GM20431 (cell line): ENCODE measurements around the gene CELSR2.
"Not testable (repeated sequence)": the region's sequence is repeated elsewhere in the genome, so short reads cannot be mapped to it uniquely, and the experiment has no call there.

Experiments
- in situ Hi-C: fragments of 300-500 bp; cut with MseI, MboI; formaldehyde crosslinking; loops from one replicate; pipeline ENCODE4 v1.15.0; 2020; ENCODE audit warnings: low sequenced_read_pairs; ENCODE audit not compliant: unreplicated experiment

Gene CELSR2, protein sequence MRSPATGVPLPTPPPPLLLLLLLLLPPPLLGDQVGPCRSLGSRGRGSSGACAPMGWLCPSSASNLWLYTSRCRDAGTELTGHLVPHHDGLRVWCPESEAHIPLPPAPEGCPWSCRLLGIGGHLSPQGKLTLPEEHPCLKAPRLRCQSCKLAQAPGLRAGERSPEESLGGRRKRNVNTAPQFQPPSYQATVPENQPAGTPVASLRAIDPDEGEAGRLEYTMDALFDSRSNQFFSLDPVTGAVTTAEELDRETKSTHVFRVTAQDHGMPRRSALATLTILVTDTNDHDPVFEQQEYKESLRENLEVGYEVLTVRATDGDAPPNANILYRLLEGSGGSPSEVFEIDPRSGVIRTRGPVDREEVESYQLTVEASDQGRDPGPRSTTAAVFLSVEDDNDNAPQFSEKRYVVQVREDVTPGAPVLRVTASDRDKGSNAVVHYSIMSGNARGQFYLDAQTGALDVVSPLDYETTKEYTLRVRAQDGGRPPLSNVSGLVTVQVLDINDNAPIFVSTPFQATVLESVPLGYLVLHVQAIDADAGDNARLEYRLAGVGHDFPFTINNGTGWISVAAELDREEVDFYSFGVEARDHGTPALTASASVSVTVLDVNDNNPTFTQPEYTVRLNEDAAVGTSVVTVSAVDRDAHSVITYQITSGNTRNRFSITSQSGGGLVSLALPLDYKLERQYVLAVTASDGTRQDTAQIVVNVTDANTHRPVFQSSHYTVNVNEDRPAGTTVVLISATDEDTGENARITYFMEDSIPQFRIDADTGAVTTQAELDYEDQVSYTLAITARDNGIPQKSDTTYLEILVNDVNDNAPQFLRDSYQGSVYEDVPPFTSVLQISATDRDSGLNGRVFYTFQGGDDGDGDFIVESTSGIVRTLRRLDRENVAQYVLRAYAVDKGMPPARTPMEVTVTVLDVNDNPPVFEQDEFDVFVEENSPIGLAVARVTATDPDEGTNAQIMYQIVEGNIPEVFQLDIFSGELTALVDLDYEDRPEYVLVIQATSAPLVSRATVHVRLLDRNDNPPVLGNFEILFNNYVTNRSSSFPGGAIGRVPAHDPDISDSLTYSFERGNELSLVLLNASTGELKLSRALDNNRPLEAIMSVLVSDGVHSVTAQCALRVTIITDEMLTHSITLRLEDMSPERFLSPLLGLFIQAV (N-terminal part only)

DNA sequence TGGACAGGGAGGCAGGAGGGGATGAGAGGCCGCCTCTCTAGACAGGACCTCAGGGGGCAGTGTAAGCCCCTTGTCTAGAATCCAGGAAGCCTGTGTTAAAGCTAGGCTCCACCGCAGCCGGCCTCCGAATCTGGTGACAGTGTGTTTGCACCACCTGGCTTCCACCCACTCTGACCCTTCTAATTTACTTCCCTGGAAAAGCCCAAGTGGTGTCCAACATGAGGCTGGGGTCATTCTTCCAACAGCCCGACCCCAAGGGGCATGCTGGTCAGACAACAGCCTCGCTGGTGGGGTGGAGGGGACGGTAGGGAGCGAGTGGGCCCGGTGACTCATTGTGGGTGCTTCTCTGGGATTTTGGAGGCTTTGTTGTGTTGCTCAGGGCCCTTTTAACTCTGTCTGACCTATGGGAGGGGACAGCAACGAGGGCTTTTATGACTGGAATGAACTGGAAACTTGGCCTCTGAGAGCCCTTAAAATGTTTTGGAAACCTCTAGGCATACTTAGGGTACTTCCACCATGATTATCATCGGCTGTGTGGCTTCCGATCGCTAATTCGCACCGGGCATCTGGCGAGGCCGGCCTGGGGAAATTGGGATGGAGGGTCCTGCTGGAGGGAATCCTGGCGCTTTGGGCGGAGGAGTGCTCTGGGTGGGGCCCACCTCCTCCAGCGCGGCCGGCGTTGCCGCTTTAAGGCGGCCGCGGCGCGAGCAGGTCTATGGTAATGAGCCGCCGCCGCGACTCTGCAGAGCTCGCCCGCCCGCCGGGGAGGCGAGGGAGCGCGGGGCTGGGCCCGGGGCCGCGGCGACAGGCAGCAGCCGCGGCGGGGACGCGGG is at the start of gene CELSR2:
CELSR2 (plus strand) TSS at position 743 of the 833 bp plus-strand sequence. CDS start 541 bp downstream, outside the sequence.
- in situ Hi-C loops = no loop called here

DNA sequence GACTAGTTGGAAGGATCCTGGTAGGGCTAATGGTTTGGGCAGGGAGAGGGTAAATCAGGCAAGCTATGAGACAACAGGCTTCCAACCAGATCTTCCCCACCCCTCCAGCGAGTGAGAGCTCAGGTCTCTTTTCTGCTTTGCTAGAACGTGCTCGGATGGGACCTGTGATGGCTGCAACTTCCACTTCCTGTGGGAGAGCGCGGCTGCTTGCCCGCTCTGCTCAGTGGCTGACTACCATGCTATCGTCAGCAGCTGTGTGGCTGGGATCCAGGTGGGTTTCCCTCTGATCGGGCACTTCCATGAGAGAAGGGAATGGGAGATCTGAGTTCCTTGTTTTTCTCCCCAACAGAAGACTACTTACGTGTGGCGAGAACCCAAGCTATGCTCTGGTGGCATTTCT is 49.6 kb upstream of the CELSR2 start:
- in situ Hi-C loops = no loop called here

DNA sequence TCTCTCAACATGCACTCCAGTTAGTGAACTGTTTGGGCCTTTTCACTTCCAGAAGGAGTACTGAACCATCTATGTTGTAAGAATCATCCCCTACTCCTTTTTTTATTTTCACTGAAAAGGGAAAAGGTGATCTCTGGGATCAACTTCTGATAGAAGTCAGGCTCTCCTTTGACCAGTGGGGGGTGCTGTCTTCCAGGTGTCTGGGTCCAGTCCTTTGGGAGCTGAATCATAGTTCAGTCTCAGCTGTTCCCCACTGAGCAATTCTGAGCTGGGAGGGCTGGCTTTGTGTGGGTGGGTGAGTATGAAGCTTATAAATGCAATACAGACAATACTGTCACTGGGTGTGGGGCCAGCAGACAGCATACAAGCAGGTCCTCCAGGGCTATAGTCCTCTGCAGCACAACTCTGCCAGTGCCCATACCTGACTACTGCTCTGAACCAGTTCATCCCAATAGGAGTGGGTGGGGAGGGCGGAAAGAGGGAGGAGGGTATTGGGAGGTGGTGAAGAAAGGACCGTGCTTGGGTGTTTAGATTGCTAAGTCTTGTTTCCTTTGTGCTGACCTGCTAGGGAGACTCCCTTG is 48.1 kb upstream of the CELSR2 start:
- in situ Hi-C loops = no loop called here

DNA sequence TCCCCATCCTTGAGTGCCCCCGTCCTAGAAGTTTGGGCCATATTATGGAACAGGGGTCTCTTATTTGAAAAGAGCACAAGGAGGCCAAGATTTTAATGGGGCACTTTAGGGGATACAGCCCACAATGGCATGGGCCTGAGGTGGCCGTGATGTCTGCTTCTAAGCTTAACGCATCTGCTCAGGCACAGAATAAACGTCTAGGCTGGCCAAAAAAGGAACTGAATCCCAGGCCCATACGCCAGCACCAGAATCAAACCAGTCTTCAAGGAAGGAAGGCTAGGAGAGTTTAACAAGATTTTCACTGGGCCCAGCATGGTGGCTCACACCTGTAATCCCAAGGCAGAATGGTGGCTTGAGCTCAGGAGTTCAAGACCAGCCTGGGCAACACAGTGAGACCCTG is 44.9 kb upstream of the CELSR2 start:
- in situ Hi-C loops = no loop called here

DNA sequence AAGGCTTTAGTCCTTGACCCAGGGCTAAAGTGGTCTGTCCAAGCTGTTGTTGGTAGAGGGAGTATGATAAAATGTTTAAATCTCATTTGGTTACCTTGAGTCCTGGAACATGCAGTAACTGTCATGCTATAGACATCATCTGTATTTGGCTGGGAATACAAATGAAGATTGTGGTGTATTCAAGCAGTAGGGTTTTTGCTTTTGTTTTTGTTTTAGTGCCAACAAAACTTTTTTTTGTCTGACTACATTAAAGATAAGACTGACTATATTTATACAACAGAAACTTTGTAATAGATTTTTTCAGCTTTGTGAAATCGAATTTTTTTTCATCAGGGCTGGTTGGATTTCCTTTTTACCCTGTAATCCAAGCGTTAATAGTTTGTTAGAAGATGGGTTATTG is 43.0 kb upstream of the CELSR2 start:
- in situ Hi-C loops = no loop called here

DNA sequence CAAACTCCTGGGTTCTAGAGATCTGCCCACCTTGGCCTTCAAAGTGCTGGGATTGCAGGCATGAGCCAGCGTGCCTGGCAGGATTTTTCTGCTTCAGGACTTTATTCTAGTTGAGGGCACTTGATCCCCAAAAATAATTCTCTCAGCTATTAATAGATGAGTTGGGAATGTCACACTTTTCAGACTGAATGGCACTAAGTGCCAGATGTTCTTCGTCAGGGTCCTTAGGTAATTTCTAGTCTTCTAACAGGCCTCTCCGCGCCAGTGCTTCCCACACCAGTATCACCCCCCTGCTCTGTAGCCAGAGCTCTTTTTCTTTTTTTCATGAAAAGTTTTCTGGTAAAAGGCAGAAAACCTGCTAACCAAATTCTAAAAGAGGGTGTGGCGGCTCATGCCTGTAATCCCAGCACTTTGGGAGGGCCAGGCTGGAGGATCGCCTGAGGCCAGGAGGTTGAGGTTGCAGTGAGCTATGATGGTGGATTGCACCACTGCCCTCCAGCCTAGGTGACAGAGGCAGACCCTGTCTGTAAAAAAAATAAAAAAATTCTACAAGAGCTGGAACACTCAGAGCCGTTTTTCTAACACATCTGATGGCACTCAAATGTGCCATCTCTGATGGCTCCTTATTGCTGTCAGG is 41.8 kb upstream of the CELSR2 start:
- in situ Hi-C loops = no loop called here

DNA sequence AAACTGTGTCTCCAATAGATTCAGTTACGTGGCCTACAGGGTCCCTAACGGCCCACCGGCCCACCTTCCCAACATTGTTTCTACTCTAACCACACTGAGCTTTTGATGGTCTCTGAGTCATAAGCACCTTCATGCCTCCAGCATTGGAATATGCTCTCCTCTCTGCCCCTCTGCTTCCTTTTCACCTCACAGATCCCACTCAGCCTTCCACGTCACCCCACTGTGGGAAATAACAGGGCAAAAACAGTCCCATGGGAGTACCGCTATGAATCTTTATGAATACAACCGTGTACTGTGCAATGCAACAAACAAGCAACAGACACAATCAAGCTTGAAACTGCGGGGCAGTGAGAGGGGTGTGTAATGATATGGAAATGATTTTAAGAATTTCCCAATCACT is 40.9 kb upstream of the CELSR2 start:
- in situ Hi-C loops = no loop called here

DNA sequence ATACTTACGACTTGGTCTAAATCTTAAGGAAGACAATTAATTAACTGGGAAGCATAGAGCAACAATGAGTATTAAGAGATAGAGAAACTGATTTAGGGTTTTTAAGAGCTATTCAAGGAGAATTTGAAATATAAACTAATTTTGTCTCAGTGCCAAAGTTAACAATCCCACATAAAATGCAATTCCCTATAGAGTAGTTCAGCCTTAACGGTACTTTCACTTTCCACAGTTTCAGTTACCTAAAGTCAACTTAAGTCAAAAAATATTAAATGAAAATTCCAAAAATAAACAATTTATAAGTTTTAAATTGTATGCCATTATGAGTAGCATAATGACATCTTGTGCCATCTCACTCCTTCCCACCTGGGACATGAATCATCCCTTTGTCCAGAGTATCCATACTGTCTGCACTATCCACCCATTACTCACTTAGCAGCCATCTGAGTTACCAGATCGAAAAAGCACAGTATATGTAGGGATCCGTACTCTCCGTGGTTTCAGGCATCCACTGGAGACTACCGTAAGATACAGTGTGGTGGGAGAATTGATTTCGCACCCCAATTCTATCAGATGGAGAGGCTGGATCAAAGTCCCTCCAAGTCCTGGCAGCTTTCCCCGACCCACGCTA is 40.4 kb upstream of the CELSR2 start:
- in situ Hi-C loops = no loop called here

DNA sequence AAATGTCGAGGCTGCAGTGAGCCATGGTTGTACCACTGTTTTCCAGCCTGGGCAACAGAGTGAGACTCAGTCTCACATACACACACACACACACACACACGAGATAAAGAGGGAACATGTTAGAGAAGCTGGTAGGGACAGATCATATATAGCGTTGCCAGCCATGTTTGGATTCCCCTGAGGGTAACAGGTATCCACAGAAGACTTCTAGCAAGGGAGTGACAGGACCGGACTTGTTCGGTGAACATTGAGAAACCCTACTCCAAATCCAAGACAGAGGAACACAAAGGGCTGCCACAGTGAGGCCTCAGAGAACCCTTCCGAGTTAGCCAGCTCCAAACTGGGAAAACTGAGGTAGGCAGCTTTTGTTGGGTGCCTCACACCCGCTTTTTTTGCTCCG is 39.3 kb upstream of the CELSR2 start:
- in situ Hi-C loops = no loop called here

DNA sequence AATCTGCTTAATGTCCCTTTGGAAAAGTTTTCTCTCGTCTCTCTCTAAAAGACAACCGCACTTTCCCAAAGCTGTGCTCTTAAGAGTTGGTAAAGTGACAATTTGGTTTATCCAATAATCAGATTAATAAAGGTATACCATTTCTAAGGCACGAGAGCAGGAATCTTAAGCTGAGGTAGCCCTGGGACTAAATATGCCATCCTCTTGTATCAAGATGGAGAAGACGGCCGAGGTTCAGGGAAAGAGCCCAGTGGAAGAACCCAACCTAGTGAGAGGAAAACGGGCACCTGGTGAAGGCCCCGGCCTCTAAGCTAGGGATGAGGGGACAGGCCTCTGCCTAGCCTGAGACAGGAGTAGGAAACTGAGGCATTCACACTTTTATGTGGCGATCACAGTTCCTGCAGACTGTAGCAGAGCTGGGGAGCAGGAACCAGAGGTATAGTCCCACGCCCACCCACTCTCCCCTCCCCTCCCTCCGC is 36.0 kb upstream of the CELSR2 start:
- in situ Hi-C loops = no loop called here

DNA sequence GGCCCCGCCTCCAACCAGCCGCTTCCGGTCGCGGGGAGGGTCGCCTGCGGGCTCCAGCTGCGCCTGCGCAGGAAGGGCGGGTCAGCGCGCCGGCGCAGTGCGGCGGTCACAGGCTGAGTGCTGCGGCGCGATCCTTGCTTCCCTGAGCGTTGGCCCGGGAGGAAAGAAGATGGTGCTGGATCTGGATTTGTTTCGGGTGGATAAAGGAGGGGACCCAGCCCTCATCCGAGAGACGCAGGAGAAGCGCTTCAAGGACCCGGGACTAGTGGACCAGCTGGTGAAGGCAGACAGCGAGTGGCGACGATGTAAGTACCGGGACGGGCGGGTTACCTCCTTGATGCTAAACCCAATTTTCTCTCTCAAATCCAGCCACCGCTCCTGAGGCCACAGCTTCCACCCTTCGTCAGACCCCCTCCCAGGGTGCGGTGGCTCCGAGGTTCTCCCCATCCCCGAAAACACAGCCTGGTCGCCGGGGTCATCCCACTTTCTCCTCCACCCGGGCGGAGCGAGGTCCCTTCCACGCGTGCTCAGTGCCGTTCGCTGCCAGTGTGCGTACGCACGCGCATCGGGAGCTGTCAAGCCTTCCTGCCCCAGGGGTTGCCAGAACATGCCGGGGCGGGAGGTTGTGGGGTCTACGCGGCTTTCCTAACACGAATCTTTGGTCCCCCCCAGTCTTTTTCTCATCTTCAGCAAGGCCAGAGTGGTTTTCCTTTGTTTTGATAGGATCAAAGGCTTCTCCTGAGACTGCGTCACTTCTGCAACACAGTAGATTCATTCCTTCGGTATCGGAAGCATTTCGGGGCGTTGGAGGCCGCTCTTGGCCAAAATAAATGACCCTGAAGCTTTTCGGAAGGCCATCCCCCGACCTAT is 35.3 kb upstream of the CELSR2 start, which contains the start of gene SARS1:
SARS1 (plus strand) TSS at position 95 of the 870 bp plus-strand sequence; CDS start at position 170, 75 bp downstream.
- in situ Hi-C loops = no loop called here

DNA sequence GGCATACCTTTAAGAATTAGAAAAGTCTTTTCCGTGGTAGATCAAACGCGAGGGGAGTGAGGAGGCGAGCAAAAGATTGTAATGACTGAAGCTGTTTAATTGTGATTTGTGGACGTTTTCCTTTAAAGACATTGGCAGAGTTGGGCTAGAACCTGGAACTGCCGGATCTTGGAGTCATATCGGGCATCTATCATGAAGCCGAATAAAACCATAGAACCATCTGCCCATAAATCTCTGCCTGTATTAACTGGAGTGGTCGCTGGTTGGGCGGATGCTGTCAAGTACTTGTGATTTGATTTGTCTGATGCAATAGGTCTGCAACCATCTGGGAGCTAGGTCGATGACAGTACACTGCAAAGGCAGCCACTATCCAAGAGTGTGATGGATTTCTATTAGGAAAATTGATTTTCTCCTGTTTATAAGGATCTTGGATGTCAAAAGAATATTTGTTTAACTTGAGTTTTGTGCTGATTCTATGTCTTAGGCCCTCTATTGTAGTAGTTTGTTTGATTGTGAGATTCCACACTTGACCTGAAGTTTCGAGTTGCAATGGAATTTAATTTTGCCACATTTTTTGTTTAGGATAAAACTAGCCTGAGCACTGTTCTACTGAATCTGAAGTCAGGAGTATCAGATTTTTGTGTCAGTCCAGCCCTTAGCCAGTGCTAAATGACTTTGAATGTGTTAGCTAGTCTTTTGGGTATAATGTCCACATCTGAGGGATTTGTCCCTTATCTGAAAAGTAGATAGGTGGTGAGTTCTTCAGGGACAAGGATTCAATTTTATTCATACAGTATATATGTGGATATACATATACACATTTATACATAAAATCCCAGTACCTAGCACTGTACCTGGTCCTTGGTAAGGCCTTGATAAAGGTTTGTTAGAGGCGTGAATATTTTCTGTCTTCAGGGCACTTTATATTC is 34.4 kb upstream of the CELSR2 start:
- in situ Hi-C loops = no loop called here

DNA sequence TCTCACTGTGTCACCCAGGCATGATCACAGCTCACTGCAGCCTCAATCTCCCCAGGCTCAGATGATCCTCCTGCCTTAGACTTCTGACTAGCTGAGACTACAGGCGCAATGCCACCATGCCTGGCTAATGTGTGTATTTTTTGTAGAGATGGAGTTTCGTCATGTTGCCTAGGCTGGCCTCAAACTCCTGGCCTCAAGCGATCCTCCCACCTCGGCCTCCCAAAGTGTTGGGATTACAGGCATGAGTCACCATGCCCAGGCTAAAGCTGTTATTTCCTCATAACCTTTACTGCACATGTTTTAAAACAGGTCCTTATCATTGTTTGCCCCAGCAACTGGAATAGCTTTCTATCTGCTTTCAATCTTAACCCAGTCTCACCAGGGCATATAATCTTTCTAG is 32.7 kb upstream of the CELSR2 start:
- in situ Hi-C loops = no loop called here

DNA sequence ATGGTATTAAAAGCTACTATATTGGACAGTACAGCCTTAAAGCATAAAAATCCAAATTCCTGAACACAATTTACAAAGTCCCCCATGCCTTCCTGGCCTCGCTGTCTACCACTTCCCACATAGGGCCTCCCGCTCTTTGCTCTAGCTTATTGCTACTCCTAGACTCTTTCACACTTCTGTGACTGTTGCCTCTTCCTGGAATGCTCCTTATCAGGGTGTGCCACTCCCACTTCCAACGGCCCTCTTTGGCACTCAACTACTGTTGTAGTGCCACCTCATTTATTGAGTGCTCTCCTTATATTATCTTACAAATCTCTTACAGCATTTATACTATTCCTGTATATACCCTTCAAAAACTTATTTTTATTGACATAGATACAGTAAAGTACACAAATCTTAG is 30.8 kb upstream of the CELSR2 start:
- in situ Hi-C loops = no loop called here

DNA sequence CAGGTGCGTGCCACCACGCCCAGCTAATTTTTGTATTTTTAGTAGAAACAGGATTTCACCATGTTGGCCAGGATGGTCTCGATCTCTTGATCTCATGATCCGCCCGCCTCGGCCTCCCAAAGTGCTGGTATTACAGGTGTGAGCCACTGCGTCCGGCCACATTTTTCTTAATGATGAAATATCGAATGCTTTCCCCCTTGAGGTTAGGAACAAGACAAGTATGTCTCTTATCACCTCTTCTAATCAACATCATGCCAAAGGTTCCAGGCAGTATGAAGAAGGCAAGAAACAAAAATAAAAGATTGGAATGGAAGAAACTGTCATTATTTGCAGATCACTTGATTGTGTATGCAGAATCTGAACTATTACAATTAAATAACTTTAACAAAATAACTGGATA is 28.1 kb upstream of the CELSR2 start:
- in situ Hi-C loops = not testable (repeated sequence)

DNA sequence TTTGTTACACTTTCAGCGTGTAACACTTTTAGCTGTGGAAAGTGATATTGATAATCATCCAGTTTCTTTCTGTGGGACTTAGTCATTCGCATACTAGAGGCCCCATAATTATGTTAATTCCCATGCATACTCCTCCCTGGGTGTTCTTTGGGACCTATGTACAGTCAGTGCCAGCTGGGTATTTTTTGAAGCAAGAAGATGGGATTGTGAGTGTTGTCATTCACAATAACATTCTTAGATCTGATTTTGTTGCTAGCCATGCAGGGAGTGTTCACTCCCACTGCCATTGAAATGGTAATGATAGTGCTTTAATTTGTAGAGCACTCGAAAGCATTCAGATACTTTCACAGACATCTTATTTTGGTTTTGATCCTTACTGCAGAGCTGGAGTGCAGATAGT is 24.0 kb upstream of the CELSR2 start:
- in situ Hi-C loops = no loop called here
